Stimulated activated CD8-positive, alpha-beta memory T cell treated with anti-CD3 and anti-CD28 coated beads, Interleukin-4, amount 100 ng/mL, for 24 hours (primary cell): Measurements from ENCODE around the gene OTOP1.
"Not testable (repeated sequence)": the region's sequence is repeated elsewhere in the genome, so short reads cannot be mapped to it uniquely, and the experiment has no call there.

Experiments used
- DNase-seq: peaks from one replicate; pipeline ENCODE4 v3.0.0-alpha.2; 2020; ENCODE audit warnings: low read depth

Gene OTOP1

GRCh38 chr4:4233610-4234009 lies 6.9 kb upstream of the OTOP1 start:
- no peak for DNase-seq

GRCh38 chr4:4228356-4228668 lies 1.6 kb upstream of the OTOP1 start:
- no peak for DNase-seq

- no peak for DNase-seq
These were observed 1.0 kb upstream of the OTOP1 start for GRCh38 chr4:4227510-4228355.

DNA sequence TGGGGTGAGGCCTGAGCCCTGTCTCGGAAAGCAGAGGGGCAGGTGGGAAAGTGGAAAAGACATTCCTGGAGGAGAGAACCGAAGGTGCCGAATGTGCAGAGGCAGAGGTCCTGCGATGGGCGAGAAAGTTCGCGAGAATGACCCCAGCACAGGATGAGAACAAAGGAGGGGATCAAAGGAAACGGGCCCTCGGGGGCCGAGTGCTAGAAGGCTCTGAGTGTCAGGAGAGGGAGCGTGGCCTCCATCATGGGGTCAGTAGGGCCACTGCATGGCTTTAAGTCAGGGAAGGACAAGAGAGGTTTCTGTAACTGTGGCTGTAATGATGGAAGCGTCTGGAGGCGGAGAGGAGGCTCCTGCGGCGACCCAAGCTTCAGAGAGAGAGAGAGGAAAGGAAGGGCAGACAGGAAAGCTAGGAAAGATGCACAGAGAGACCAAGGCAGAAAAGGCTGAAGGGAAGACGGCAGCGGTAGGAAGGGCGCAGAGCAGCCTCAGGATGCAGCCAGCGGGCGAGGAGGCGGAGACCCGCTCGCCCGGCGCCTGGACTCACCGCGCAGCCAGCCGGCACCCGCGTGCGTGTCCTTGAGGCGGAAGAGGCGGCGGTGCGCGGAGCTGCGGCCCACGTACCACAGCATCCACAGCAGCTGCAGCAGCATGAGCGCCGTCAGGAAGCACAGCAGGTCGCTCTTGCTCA lies 669 bp downstream of the OTOP1 start:
- DNase-seq, result no peak

- no peak for DNase-seq
These were observed 9.6 kb downstream of the OTOP1 start for GRCh38 chr4:4217113-4217512.

DNA sequence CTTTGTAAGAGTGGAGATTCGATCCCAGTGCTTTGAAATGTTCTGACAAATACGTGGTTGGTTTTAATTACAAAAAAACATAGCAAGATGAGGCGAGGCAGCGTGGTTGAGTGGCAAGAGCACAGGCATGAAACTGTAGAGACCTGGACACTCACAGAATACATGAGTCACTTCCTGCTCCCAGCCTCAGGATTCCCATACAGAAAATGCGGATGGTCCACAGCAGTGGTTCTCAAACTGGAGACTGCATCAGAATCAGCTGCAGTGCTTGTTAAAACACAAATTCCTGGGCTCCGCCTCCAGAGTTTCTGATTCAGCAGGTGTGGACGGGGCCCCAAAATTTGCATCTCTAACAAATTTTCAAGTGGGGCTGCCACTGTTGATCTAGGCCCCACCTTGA lies 10.1 kb downstream of the OTOP1 start:
- DNase-seq, result no peak

DNA sequence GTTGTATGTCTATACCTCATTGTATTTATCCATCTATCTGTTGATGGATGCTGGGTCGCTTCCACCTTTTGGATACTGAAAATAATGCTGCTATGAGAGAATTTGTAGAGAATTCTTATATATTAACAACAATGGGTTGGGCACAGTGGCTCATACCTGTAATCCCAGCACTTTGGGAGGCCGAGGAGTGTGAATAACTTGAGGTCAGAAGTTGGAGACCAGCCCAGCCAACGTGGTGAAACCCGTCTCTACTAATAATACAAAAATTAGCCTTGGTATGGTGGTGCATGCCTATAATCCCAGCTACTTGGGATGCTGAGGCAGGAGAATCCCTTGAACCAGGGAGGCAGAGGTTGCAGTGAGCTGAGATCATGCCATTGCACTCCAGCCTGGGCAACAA lies 13.1 kb downstream of the OTOP1 start:
- not testable (repeated sequence) for DNase-seq

- no peak for DNase-seq
These were observed 20.5 kb downstream of the OTOP1 start for GRCh38 chr4:4206204-4206603.

- no peak for DNase-seq
These were observed 22.4 kb downstream of the OTOP1 start for GRCh38 chr4:4204401-4204745.

DNA sequence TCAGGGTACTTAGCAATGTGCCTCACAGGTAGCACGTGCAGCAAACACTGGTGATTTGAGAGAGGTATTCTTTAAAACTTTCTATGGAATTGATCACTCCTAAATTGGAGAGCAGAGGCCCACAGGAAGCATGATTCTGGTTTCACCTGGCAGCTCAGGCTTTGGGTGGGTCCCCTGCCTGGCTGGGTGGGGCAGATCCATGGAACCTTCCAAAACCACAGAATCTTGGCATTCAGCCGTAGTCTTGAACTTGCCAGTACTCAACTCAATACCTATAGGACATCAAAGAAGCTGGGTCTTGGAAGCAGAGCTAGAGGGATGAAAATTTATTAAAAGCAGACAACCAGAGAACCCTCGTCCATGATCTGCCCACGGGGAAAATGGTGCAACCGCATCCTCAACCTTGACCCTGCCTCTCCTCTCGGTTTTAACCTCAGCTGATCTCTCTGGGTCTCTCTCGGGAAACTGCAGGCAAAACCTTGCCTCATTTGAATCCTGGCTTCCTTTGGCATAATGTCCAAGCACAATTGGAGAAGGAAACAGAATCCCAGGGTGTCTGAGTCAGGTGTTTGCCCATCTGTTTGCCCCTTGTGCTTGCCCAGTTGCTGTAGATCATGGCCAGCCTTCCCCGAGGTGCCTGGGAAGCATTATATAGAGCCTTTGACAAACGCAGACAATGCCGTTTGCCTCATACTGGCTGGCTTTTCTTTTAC lies 22.9 kb downstream of the OTOP1 start:
- no peak for DNase-seq

GRCh38 chr4:4202510-4202909 lies 24.2 kb downstream of the OTOP1 start:
- DNase-seq, result no peak

DNA sequence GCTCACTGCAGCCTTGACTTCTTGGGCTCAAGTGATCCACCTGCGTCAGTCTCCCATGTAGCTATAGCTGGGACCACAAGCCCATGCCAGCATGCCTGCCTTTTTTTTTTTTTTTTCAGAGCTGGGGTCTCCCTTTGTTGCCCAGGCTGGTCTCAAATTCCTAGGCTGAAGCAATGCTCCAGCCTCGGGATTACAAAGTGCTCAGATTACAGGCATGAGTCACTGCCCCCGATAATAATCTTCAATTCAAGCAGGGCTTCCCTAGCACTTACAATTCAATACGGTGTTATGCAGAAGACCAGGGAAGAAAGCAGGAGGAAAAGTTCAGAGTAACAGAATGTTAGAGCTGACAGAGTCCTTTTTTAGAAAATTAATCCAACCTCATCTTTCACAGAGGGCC lies 26.1 kb downstream of the OTOP1 start:
- no peak for DNase-seq

- DNase-seq, result no peak
These were observed 31.4 kb downstream of the OTOP1 start for GRCh38 chr4:4195354-4195753.

DNA sequence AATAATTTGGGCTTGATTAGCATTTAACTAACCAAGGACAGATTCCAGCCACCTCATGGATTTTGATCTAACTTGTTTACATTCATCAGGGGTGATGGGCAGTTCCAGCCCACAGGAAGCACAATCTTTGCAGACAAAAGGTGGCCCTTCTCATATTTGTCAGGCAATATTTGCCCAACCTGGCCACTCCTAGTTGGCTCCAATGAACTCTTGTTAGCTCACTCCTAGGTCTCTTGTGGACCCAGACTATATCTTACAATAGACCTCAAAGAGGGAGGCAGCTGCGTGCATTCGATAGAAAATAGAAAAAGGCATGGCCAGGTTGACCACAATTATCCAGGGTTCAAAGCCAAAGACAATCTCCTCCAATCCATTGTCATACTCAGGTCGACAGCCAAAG lies 38.2 kb downstream of the OTOP1 start:
- not testable (repeated sequence) for DNase-seq

DNA sequence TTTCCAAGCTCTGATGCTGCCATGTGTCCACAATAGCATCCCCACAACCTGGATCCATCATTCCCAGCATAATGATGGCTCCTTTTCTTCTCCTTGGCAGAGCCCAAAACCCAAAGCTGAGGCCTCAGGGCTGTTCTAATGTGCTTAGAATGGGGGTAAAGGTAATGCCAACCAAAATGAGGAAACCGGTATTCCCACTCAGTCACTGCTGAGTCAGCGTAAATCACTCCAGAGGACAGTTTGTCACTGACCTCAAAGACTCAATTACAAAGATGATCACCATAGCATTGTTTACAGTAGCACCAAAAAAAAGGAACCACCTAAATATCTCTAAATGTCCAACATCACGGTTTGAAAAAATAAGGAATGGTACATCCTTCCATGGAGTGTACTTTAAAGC lies 41.2 kb downstream of the OTOP1 start:
- DNase-seq, result no peak

GRCh38 chr4:4182835-4183568 lies 43.7 kb downstream of the OTOP1 start:
- no peak for DNase-seq

GRCh38 chr4:4170596-4171150 lies 56.1 kb downstream of the OTOP1 start:
- DNase-seq, result no peak

DNA sequence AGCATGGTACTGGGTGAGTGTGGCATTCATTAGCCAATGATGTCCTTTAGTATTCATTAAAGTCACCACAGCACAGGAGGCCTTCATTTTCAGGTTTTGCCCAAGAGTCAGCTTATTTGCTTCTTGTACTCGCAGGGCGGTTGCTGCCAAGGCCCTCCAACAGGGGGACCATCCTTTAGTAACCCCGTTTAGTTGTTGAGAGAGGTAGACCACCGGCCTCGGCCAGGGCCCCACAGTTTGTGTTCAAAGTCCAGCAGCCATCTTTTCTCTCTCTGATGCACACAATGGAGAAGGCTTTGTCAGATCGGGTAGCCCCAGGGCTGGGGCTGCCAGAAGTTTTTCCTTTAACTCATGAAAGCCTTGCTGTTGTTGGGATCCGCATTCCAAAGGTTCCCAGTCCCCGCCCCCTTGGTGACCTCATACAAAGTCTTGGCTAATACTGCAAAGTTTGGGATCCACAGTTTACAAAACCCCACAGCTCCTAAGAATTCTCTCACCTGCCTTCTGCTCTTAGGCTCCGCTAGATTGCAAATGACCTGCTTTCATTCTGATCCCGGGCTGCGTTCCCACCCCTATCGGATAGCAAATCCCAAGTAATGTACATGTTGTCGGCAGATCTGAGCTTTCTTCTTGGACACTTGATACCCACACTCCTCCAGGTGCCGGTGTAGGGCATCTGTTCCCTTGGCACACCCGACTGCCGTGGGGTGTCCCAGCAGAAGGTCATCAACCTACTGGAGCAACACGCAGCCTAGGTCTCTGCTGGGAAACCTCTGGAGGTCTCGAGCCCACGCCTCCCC lies 58.5 kb downstream of the OTOP1 start:
- not testable (repeated sequence) for DNase-seq

DNA sequence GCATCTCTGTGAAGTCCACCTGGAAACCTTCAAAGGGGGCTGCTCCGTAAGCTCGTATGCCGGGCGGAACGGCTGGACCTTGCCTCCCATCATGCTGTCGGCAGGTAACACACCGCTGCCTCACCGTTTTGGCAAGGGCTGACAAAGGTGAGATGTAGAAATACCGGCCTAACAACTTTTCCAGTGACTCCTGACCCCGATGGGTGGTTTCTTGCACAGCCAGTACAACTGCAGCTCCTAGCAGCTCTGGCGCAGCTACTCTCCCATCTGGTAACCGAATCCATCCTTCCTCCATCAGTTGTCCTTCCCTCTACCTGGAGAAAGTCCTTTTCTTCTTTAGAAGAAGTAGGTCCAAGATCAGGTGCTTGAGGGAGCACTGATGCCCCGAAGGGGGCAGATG lies 59.7 kb downstream of the OTOP1 start:
- not testable (repeated sequence) for DNase-seq

DNA sequence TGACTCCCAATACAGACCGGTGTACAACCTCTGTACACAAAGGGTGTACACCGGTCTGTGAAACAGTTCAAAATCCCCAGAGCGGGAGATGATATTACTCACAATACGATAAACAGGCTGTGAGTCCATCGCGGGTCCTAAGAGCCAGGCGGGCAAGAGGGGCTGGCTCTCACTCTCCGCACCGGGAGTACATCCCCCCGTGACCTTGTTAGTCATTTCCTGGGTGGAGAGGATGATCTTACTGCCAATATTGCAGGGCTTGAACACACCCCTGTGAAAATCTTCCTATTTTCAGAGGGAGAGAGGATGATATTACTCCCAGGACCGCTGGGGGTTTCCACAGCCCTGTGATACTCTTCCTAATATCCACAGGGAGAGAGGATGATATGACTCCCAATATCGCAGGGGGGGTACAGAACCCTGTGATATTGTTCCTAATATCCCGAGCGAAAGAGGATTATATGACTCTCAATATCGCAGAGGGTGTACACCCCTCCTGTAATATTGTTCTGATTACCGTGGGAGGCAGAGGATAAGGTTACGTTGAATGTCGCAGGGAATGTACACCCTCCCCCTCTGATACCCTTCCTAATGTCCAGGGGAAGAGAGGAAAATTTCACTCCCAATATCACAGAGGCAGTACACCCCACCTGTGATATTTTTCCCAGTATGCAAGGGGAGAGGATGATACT lies 60.9 kb downstream of the OTOP1 start:
- DNase-seq, result not testable (repeated sequence)
